SU-DHL-6 (cell line): Measurements from ENCODE around the gene COL23A1.

Experiments used
- EZH2phosphoT487 ChIP-seq: fragments of 200-600 bp; sonication (generic), shearing (Covaris generic); conservative IDR thresholded peaks from 2 replicates; pipeline ENCODE4 v1.6.1; 2018; ENCODE audit warnings: mild to moderate bottlenecking, antibody characterized with exemption, low read length, moderate library complexity, mixed read lengths
- TF ChIP-seq, protein P1 (sequence below): fragments of 200-600 bp; sonication (generic); IDR thresholded peaks from one replicate; pipeline ENCODE4 v1.5.1; 2017; ENCODE audit warnings: antibody characterized with exemption, mild to moderate bottlenecking, low read length, moderate library complexity; ENCODE audit not compliant: insufficient read depth, poor library complexity, severe bottlenecking

DNA sequence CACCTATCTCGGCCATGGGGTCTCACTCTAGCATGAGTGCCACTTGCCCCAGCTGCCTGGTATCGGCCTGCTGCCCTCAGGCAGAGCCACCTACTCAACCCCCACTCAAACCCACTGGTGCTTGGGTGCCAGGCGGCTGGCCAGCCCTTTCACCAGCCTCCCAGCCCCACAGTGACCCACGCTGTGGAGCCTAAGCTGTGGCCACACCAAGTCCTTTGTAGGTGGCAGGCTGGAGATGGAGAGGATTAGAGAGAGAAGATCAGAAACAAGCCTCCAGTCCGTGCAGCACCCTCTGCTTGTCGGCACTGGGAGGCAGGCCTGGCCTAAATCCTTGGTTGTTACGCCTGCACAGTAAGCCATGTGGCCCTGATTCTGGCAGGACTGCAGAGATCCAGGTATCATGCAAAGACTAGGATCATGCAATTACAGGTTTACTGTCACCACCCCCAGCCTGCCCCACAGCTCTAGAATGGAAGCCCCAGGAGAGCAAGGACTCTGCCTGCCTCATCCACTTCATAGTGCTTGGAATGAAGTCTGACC, 171.7 kb downstream of the COL23A1 start:
- TF ChIP-seq, protein P1, sequence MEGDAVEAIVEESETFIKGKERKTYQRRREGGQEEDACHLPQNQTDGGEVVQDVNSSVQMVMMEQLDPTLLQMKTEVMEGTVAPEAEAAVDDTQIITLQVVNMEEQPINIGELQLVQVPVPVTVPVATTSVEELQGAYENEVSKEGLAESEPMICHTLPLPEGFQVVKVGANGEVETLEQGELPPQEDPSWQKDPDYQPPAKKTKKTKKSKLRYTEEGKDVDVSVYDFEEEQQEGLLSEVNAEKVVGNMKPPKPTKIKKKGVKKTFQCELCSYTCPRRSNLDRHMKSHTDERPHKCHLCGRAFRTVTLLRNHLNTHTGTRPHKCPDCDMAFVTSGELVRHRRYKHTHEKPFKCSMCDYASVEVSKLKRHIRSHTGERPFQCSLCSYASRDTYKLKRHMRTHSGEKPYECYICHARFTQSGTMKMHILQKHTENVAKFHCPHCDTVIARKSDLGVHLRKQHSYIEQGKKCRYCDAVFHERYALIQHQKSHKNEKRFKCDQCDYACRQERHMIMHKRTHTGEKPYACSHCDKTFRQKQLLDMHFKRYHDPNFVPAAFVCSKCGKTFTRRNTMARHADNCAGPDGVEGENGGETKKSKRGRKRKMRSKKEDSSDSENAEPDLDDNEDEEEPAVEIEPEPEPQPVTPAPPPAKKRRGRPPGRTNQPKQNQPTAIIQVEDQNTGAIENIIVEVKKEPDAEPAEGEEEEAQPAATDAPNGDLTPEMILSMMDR, result no peak
- TF ChIP-seq EZH2phosphoT487, result no peak
